Activated gamma-delta T cell (primary cell): ENCODE data around the gene CYP2D6.
"Not testable (repeated sequence)": the region's sequence is repeated elsewhere in the genome, so short reads cannot be mapped to it uniquely, and the experiment has no call there.

ENCODE experiments used
- DNase-seq: peaks from one replicate; lab custom pipeline; 2025; lab: John Stamatoyannopoulos, UW

The CYP2D6 gene

GRCh38 chr22:42134100-42135020 lies 3.8 kb upstream of the CYP2D6 start:
- DNase-seq: no peak

GRCh38 chr22:42132457-42132856 lies 1.8 kb upstream of the CYP2D6 start:
- no peak for DNase-seq

GRCh38 chr22:42131562-42131961 lies 952 bp upstream of the CYP2D6 start:
- DNase-seq: no peak

- not testable (repeated sequence) for DNase-seq
Observed at GRCh38 chr22:42130182-42130581, 428 bp downstream of the CYP2D6 start.

- not testable (repeated sequence) for DNase-seq
Observed at GRCh38 chr22:42128776-42129694, 1.6 kb downstream of the CYP2D6 start.

- not testable (repeated sequence) for DNase-seq
Observed at GRCh38 chr22:42128007-42128406, 2.6 kb downstream of the CYP2D6 start.

- DNase-seq: no peak
Observed at GRCh38 chr22:42127606-42128005, 3.0 kb downstream of the CYP2D6 start.

GRCh38 chr22:42123529-42123928 lies 7.1 kb downstream of the CYP2D6 start:
- not testable (repeated sequence) for DNase-seq

- DNase-seq: not testable (repeated sequence)
Observed at GRCh38 chr22:42120231-42121021, 10.2 kb downstream of the CYP2D6 start.

GRCh38 chr22:42116848-42117424 lies 13.7 kb downstream of the CYP2D6 start:
- DNase-seq: no peak

- DNase-seq: not testable (repeated sequence)
Observed at GRCh38 chr22:42115420-42115830, 15.2 kb downstream of the CYP2D6 start.

GRCh38 chr22:42114721-42115120 lies 15.9 kb downstream of the CYP2D6 start:
- DNase-seq: no peak

- not testable (repeated sequence) for DNase-seq
Observed at GRCh38 chr22:42112793-42113192, 17.8 kb downstream of the CYP2D6 start.

GRCh38 chr22:42111798-42112197 lies 18.8 kb downstream of the CYP2D6 start:
- no peak for DNase-seq

GRCh38 chr22:42108848-42109247 lies 21.8 kb downstream of the CYP2D6 start:
- no peak for DNase-seq

- not testable (repeated sequence) for DNase-seq
Observed at GRCh38 chr22:42104332-42104860, 26.2 kb downstream of the CYP2D6 start.

- DNase-seq: no peak
Observed at GRCh38 chr22:42101199-42101598, 29.4 kb downstream of the CYP2D6 start.

- no peak for DNase-seq
Observed at GRCh38 chr22:42091455-42091782, 39.2 kb downstream of the CYP2D6 start.

GRCh38 chr22:42090596-42091454 lies 39.8 kb downstream of the CYP2D6 start, which contains the start of gene NDUFA6:
Gene NDUFA6, minus strand, starts transcription at chr22:42090772. Its CDS starts 28 bp downstream, at chr22:42090744.
- peak; percentile 98 for DNase-seq

GRCh38 chr22:42086051-42086450 lies 44.6 kb downstream of the CYP2D6 start:
- no peak for DNase-seq
